GM21526 (cell line): ENCODE results near the gene IL13.
A peak's percentile ranks its signal among the peaks of the same experiment; 100 is the strongest.

Experiments used
- ATAC-seq: cut with Tn5 transposase; IDR thresholded peaks from one replicate; pipeline ENCODE4 v1.9.1; 2021; ENCODE audit warnings: moderate library complexity; ENCODE audit not compliant: unreplicated experiment, low FRiP score

IL13 gene

DNA sequence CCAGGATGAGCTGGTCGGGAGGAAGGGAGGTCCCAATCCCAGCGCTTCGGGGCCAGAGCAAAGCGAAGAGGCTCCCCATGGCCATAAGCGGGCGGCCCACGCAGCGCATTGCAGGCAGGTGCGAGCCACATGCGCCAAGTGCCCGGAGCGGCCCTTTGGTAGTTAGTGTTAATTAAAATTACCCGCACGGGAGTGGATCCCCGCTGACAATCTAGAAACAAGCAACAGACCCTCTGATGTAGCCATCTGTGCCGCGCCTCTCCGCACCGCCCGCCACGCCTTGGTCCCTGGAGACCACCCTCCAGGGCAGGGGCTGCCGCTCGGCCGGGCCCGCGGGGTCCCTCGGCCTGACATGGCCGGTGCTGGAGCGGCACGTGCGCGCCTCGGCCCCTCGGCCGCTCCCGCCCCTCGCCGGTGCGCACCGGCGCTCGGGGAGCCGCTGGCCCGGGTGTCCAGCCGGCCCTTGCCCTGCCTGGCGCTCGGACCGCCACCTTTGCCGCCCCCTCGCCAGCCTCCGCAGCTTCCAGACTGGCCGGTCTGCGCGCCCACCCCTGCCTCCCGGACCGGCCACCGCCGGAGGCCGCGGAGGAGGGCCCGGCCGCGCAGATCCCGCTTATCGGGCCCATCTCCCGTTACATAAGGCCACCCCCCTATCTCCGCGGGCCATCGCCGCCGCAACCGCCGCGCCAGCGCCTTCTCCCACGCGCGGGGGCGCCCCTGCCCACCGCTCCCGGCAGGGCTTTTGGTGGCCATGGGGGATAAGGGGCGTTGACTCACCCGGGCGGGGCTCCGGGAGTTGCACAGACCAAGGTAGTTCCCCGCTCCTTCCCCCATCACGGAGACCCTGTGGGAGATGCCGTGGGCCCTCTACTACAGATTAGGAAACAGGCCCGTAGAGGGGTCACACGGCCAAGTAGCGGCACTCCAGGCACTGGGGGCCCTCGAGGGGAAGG, 1.9 kb upstream of the IL13 start:
- no peak for ATAC-seq

DNA sequence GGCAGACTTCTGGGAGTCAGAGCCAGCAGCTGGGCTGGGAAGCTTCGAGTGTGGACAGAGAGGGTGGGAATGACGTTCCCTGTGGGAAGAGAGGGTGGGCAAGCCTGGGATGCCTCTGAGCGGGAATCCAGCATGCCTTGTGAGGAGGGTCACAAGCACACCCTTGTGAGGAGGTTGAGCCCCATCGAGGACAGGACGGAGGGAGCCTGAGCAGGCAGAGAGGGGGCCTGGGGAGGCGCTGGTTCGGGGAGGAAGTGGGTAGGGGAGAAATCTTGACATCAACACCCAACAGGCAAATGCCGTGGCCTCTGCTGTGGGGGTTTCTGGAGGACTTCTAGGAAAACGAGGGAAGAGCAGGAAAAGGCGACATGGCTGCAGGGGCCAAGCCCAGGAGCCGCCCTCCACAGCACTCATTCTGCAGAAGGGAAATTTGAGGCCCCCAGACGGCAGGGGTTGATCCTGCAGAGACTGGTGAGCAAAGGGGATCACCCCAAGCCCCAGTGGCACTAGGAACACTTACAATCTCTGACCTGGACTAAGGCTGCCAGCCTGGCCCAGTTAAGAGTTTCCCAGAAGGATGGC, 1.1 kb upstream of the IL13 start:
- no peak for ATAC-seq

DNA sequence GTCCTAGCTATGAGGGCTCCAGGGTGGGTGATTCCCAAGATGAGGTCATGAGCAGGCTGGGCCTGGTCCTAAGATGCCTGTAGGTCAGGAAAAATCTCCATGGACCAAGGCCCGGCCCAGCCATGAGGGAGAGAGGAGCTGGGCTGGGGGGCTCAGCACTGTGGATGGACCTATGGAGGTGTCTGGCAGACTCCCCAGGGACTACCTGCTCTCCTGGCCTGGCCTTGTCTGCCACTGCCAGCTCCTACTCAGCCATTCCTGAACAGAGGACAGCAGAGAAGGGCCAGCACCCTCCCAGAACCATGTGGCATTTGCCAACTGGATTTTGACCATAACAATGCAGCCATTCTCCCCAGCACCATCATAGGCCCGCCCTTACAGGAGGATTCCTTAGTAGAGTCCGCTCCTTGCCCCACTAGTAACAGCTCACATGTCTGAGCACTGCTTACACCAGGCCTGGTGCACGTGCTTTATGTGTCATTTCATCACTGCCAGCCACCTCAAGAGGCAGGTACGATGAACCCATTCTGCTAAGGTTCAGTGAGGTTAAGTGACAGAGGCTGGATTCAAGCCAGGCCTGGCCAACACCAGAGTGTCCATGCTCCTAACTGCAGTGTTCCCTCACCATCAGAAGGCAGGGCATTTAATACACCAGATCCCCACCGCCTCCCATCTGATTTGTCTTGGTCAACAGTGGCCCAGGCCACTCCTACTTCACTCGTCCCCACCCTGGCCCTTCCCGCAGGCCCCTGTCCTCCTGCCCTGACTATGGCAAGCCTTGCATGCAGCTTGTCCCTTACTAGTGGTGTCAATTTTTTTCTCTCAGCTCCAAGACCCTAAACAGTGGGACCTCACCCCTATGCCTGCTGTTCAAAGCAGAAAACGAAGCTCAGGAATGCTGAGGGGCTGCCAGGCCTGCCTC, 669 bp downstream of the IL13 start:
- ATAC-seq = no peak

DNA sequence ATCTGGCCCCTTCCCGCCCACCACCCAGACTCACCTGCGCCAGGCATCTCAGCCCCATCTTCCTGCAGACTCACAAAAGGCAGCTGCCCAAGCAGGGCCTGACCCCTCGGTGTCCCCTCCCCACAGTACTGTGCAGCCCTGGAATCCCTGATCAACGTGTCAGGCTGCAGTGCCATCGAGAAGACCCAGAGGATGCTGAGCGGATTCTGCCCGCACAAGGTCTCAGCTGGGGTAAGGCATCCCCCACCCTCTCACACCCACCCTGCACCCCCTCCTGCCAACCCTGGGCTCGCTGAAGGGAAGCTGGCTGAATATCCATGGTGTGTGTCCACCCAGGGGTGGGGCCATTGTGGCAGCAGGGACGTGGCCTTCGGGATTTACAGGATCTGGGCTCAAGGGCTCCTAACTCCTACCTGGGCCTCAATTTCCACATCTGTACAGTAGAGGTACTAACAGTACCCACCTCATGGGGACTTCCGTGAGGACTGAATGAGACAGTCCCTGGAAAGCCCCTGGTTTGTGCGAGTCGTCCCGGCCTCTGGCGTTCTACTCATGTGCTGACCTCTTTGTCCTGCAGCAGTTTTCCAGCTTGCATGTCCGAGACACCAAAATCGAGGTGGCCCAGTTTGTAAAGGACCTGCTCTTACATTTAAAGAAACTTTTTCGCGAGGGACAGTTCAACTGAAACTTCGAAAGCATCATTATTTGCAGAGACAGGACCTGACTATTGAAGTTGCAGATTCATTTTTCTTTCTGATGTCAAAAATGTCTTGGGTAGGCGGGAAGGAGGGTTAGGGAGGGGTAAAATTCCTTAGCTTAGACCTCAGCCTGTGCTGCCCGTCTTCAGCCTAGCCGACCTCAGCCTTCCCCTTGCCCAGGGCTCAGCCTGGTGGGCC, 1.9 kb downstream of the IL13 start:
- ATAC-seq = no peak

DNA sequence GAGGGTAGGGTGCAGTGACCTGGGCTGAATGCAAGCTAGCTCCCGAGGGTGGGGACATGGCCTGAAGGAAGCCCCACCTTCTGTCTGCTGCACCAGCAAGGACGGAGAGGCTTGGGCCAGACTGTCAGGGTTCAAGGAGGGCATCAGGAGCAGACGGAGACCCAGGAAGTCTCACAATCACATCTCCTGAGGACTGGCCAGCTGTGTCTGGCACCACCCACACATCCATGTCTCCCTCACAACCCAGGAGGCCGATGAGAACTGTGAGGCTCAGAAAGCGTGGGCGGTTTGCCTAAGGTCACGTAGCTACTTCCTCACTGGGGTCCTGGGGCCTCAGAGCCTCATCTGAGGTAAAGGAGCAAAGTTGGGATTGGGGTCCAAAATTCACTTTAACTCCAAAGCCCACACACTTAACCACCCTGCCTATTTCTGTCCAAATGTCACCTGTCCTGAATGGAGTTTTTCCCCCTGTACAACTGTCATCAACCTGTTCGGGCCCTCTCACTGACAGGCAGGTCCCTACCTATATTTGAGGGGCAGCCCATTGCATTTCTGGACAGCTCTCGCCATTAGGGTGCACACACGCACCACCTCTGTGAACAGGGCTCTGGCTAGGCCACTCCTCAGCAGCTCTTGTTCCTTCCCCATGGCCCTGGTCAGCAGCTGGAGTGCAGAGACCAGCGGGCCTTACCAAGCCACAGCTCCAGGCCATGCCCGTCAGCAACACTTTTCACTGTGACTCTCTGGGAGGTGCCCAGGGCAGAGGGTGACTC, 3.4 kb downstream of the IL13 start:
- ATAC-seq = peak; percentile 27

DNA sequence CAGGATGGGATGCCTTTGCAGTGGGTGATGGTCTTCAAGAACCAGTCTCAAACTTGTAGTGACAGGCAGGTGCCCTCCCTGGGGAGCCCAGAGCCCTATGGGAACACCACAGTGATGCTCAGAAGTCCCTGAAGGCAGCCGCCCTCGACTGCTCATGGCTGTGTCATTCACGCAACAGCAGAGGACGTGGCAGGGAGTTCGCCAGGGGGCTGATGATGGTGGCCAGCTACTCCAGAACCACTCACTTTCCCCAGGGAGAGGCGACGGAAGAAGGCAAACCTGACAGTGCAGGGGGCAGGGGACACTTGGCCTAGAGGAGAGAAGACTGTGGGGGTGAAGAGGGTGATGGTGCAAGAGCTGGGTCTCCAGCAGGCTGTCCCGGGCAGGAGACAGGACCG, 4.0 kb downstream of the IL13 start:
- no peak for ATAC-seq

DNA sequence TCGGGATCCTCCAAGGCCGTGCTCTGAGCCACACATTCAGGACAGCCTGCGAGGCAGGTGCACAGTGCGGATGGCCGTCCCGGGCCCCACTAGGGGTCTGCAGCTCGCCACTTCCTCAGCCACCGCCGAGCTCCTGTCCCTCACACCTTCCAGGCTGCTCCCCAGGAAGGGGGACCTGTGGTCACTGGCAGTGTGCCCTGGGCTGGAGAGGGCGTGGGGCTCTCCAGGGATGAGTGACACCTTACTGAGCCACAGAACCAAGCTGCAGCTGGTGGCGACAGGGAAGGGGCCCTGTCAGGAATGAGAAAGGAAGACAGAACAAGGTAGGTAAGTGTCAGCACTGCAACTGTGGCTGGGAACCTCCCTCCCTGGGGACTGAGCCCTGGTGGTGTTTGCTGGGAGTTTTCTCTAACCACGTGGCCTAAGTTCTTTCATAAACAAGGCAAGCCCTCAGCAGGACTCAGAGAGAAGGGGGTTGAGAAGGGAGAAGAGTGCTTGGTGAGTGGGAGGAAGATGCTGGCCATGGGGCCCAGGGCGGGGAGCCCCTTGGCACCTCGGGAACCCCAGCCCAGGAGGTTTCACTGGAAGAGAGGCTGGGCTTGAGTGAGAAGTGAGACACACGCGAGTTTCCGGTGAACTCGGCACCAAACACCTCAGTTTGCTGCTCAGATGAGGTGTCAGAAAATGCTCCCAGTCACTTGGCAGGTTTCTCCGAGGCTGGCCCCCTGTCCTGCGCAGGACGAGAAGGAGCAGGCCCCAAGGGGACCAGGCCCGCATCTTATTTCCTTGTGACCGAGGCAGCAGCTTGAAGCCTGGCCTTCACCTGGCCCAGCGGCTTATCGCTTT, 5.2 kb downstream of the IL13 start:
- ATAC-seq = peak; percentile 55

DNA sequence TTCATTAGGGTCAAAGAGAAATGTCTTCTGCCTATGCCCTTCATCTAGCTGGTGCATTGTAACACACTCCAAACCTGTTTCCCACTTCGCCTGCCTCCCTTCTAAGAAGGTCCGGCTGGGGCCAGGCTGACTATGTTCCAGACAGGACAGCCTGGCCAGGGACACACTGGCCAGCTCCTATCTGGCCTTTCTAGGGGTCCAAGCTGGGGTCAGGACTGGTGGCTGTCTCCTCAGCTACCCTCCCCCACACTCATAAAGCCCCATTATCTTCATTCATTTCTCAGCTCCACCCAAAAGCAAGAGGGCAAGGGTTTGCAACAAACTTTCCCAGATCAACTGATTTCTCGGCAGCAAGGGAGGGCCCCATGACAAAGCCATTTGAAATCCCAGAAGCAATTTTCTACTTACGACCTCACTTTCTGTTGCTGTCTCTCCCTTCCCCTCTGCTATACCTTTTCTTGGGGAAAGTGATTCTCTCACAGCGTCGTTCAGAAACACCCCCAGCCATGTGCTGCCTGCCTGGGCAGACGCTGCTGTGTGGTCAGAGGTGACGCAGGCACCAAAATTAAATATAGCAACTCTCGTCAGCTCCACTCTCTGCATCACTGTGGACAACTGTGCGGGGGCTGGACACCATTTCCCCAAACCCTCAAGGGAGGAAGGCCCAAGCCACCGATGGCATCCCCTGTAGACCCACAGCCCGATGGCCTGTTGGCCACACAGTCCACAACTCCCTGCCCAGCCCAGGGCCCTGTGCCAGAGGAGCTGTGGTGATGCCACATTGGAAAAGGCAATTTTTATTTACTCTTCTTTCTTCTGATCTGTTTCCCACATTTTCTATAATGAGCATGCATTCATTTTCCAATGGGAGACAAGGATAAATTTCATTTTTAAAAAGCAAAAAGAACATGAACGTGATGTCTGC, 6.1 kb downstream of the IL13 start:
- ATAC-seq = peak; percentile 29

DNA sequence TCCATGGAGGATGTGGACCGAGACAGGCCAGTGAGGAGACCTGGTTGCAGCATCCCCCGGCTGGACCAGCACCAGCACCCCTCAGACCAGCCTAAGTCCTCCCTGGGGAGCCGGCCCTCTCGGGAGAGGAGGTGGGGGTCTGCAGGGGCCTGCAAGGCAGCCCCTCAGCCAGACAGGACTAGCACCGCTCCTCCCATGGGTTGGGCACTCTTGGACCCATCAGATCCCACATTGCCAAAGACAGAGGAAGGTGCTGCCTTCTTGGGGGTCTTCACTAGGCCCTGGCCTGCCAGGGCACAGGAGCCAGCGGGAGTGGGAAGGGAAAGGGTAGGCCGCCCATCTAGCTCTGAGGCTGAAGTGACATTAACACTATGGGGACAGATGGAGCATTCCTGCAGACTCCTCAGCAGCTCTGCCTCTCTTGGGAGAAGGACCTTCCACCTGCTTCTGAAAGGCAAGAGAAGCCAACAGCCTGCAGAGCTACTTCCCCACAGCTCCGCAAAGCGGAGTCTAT, 6.8 kb downstream of the IL13 start:
- ATAC-seq = no peak

DNA sequence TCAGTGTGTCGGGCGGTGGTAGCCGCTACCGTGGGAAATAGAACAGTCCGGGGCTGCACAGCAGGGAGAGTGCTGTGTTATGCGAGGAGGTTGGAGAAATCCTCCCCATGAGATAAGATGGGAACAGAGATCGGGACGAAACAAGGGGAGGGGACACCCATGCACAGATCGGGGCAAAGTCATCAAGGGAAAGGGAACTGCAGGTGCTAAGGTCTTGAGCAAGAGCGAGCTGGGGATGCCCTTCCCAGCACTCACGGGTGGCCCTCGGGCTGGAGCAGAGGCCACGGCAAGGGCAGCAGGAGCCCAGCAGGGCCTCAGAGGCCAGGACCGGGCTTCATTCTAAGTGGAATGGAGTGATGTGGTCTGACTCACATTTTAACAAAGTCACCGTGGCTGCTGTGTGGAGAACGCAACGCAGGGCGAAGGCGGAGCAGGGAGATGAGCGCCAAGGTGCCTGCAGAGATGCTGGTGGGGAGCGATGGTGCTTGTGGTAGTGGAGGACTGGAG, 7.7 kb downstream of the IL13 start:
- ATAC-seq = no peak

DNA sequence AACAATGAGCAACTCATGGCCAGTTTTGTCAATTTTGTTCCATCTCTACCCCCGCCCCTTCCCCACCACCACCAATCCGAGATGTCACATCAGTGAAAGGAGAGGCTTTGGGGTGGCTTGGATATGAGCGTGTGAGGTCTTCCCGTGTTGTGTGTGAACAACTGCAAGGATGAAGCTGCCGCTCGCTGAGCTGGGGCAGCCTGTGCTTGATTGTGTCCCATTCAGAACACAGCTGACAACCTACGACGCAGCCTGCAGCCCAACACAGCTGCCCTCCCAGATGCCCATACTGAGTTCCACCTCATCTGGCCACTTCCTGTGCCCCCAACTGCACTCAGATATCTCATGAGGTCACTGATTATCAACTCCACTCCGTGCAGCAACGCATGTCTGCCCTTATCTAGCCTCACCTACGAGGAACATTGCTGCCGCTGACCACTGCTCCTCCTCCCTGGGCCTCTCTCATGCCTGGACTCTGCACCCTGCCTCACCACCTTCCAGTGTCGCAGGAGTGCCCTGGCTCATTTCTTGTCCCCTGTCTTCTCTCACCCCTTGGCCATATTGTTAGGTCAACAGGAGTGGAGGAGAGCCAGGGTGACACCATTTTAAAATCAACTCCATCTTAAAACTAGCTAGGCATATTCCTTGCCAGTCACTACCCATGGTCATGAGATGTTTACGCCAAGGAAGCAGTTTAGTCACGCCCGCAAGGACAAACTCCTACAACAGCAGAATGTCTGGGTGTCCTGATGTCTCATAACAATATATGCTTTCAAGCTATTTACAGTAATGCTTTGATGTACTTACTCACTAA, 8.5 kb downstream of the IL13 start:
- ATAC-seq = no peak

DNA sequence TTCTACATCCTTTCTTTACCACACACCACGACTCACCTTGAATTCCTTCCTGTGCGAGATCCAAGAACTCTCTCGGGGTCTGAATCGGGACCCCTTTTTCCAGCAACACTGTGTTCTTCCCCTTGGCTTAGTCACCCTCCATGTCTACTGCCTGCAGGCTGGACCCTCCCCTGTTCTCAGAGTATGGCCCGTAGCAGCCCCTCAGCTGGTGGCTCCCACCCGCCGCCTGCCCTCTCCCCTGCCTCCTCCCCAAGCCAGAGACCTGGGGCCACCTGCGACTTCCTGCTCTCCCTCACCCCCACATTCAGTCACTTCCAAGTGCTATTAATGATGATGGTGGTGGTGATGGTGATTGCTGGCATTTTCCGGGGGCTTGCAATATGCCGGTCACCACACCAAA, 9.3 kb downstream of the IL13 start:
- ATAC-seq = no peak

DNA sequence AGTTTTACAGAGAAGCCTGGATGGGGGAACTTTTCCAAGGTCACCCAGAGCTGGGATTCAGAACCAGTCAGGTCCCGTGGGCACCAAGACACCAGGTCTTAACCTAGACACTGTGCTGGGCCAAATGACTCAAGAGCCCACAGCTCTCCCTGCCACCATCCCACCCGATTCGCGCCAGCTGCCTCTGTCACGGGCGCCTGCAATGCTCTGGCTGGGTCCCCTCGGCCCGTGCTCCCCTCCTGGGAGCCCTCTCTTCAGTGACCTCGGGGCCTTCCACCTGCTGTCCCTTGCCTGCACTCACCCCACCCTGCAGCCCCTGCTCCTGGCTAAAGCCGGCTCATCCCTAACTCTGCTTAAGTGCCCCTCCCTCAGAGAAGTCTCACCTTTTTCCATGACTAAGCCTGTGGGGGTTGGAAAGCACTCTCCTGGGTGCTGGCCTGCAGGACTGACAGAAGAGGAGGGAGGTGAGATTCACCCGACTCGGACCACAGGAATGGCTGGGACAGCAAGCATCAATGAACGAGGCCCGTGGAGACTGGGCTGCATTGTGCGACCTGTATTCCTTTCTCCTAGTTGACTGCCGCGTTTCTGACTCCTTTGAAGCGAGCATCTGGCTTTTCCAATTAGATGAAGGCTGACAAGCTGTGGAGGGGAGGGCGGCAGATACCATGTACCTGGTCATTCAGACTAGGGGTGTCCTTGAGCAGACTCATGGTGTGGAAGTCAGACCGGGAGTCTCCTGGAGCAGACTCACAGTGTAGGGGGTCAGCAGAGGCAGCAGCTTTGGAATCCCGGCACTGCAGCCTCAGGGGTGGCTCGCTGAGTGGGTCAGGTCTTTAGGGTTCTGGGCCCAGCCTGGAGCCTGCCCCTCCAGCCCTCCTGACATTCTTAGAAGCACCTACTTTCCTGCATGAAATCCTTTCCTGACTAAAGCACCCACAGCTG, 10.1 kb downstream of the IL13 start:
- ATAC-seq = no peak

DNA sequence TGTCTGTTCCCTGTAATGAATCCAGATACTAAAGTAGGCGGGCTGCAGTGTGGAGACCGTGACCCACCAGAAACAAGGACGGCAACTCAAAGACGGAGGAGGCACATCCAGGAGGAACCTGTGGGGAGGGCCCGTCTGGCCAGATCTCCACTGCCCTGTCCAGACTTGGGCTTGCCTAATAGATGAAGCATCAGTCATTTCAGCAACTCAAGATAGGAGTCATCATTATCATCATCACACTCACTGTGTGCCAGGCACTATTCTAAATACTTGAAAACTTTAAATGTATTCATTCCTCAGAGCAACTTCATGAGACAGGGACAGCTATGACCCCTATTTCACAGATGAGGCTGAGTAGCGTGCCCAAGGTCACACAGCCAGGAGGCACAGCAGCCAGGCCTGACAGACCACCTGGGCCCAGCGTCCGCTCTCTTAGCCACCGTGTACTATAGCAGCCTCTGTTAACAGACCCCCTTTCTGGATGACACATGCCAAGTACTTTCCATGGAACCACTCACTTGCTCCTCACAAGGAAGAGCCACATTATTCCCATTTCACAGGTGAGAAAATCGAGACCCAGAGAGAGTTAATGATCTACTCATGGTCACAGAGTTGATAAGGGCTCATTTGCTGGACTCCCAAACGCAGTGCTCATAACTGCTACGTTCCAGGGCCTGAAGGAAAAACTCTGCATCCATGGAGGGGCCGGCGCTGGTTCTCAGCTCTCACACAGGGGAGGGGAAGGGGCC, 10.9 kb downstream of the IL13 start:
- no peak for ATAC-seq
